ENCODE measurements around the gene NIPAL4.

Gene NIPAL4

DNA sequence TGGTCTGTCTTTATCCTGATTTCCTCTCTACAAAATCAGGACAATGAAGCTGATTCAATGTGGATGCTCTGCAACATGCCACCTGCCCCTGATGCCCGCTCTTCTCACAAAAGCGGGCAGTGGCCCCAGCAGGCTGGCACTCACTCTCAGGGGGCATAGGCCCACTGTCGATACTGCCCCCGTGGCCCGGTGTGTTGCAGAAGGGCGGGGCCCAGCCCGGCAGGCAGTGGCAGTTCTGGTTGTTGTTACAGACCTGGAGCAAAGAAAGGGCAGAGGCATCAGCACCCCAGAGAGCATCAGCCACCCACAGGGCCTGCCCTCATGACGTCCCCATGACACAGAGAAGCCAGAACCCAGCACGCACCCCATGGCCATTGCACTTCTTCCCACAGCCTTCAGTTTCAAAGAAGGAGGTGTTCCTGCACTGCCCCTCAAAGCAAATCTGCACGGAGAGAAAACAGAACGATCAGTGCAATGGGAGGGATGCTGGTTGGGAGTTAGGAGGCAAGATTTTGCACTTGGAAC, 31.5 kb downstream of the NIPAL4 start:
- no peak overlapping the region for H3K4me3 Mint-ChIP-seq
- H3K9me3 Mint-ChIP-seq: no peaks in the 10 kb centered on the region
- DNase-seq (ENCODE audit: low spot score in 2 of 2): no peak
- peaks cover 25% of the 10 kb centered on the region for H3K4me1 Mint-ChIP-seq
- ATAC-seq: no peak
- peaks cover 100% of the 10 kb centered on the region for H3K36me3 Mint-ChIP-seq
- no peak overlapping the region for H3K27ac Mint-ChIP-seq

DNA sequence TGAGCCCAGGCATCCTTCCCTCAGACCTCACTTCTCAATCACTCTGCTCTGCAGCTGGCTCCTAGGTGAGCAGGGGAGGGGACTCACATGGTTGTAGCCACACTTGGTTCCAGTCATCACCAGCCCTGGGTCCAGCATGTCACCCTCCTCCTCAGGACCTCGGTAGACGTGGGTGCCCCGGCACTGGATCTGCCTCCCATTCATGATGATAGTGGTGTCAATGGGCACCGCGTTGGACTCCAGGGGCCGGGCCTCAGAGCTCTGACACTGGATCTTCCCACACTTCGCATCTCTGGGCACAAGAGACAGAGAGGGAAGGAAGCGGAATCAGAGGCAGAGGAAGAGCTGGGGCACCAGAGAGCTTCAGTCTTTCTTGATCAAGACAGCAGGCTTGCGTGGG, 32.9 kb downstream of the NIPAL4 start:
- ATAC-seq: no peak
- no peaks in the 10 kb centered on the region for H3K9me3 Mint-ChIP-seq
- H3K36me3 Mint-ChIP-seq: peaks cover 100% of the 10 kb centered on the region
- H3K4me3 Mint-ChIP-seq: no peak overlapping the region
- H3K27ac Mint-ChIP-seq: peak overlapping the region; percentile 26
- peaks cover 11% of the 10 kb centered on the region for H3K4me1 Mint-ChIP-seq
- DNase-seq (ENCODE audit: low spot score in 2 of 2): no peak

DNA sequence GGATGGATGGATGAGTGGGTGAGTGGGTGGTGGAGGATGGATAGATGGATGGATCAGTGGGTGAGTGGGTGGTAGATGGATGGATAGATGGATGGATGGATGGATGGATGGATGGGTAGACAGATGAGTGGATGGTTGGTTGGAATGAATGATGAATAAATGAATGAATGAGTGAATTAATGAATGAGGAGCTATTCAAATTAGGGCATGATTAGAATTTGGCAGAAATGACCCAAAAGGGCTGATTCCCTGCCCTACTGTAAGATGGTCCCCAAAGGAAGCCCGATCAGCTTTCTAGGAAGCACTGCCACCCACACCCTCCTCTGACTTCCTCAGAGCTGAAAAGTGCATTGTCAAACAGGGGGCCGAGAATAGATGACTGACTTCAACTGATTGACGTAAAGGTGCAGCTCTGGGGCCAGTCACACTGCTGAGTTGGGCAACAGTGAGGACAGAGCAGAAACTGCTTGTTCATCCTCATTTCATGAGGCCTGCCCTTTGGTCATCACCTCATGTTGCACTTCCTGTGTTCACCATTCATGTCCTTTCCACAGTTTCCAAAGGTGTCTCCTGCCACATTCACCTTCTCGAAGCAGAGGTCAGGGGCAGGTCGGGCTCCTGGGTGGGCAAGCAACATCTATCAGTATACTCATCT, 34.3 kb downstream of the NIPAL4 start:
- peak overlapping the region; percentile 26 for H3K27ac Mint-ChIP-seq
- no peak overlapping the region for H3K4me3 Mint-ChIP-seq
- peaks cover 10% of the 10 kb centered on the region for H3K4me1 Mint-ChIP-seq
- no peak for DNase-seq (ENCODE audit: low spot score in 2 of 2)
- ATAC-seq: peak; percentile 71
- H3K9me3 Mint-ChIP-seq: no peaks in the 10 kb centered on the region
- H3K36me3 Mint-ChIP-seq: peaks cover 100% of the 10 kb centered on the region

DNA sequence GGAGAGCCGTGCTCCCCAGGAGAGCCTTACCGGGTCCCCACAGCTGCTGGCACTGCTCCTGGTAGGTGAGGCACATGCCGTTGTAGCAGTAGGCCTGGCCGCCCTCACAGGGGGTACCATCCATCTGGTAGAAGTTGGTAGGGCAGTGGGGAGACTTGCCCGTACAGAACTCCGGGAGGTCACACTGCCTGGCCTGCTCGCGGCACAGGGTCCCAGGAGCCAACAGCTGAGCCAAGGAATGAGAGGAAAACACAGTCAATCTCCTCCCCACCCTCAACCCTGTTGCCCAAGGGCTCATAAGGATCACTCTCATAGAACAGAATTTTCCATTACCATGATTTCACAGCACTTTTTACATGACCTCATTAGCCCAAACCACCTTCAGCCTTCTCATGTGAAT, 36.9 kb downstream of the NIPAL4 start:
- peak overlapping the region; percentile 50 for H3K27ac Mint-ChIP-seq
- no peaks in the 10 kb centered on the region for H3K9me3 Mint-ChIP-seq

DNA sequence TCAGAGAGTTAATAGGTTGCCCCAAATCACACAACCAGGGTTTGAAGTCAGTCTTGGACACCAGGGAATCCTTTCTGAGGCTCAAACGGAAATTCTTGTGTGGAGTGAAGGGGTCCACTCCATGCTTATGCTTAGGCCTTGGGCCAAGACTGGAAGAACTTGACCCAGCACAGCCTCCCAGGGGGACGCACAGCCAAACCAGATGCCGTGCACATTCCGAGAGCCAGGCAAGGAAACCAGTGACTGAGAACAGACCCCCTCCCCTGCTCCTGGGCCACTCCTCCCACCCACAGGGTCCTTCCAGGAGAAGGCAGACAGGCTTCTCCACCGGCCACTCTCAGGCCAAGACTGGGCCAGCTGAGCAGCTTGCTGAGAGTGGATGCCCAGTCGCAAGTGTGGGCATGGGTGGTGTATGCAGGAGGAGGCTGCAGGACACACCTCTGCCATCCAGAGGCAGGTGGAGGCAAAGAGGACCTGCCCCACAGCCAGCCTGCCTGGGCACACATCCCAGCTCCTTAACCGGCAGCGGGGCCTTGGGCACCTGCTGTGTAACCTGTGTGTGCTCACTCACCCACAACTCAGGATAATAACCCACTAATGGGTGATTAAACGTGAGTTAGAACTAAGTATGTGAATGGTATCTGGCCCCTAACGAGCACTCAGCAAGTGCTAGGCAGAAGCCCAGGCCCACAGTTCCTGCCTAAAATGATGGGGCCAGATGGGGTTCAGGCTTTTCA, 38.0 kb downstream of the NIPAL4 start:
- no peak for ATAC-seq
- no peak overlapping the region for H3K4me3 Mint-ChIP-seq
- peaks cover 32% of the 10 kb centered on the region for H3K4me1 Mint-ChIP-seq
- DNase-seq (ENCODE audit: low spot score in 2 of 2): no peak
- H3K27ac Mint-ChIP-seq: peak overlapping the region; percentile 50
- no peaks in the 10 kb centered on the region for H3K9me3 Mint-ChIP-seq
- H3K36me3 Mint-ChIP-seq: peaks cover 100% of the 10 kb centered on the region

More for the DNA sequence above, 36.9 kb downstream of the NIPAL4 start:
- ATAC-seq: no peak
- Mint-ChIP-seq H3K4me3 (no peak overlapping the region), H3K4me1 (peaks cover 20% of the 10 kb centered on the region), H3K36me3 (peaks cover 100% of the 10 kb centered on the region)
- no peak for DNase-seq (ENCODE audit: low spot score in 2 of 2)

DNA sequence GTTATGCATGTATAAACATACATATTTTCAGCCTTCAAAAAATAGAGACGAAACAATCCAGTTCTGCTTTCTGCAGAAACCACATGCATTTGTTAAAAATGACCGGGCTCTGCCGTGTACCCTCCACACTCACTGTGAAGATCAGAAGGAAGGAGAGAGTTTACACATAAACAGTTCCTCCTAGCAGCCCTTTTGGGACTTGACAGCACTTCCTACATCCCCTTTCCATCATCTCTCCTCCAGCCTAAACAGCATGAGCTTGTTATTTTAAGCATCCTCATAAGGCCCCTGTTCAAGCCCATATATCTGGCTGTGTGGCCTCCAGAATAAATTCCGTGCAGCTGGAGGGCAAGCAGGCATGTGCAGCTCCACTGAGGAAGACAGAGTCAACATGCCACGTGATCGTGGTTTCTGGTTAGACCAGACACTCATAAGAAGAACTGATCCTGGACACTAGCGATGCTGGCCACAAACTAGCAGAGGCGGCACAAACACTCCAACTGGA, 42.2 kb downstream of the NIPAL4 start:
- Mint-ChIP-seq H3K4me3 (no peak overlapping the region), H3K27ac (peak overlapping the region; percentile 74), H3K36me3 (peaks cover 100% of the 10 kb centered on the region), H3K4me1 (peaks cover 38% of the 10 kb centered on the region), H3K9me3 (no peaks in the 10 kb centered on the region)
- no peak for DNase-seq (ENCODE audit: low spot score in 2 of 2)
- peak; percentile 51 for ATAC-seq

DNA sequence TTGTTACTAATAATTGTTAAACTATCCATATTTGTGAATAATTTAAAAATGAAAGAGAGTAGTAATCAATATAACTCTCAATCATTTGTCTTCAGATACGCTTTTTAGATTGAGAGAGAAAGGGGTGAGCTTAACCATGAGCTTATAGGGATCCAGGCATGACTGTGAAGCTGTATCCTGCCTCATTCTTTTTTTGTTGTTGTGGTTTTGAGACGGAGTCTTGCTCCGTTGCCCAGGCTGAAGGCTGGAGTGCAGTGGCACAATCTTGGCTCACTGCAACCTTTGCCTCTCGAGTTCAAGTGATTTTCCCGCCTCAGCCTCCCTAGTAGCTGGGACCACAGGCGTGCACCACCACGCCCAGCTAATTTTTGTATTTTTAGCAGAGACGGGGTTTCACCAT, 44.0 kb downstream of the NIPAL4 start:
- DNase-seq (ENCODE audit: low spot score in 2 of 2) (no peak), ATAC-seq (no peak)
- Mint-ChIP-seq H3K4me3 (no peak overlapping the region), H3K27ac (peak overlapping the region; percentile 34), H3K9me3 (no peaks in the 10 kb centered on the region), H3K4me1 (peaks cover 45% of the 10 kb centered on the region), H3K36me3 (peaks cover 100% of the 10 kb centered on the region)

DNA sequence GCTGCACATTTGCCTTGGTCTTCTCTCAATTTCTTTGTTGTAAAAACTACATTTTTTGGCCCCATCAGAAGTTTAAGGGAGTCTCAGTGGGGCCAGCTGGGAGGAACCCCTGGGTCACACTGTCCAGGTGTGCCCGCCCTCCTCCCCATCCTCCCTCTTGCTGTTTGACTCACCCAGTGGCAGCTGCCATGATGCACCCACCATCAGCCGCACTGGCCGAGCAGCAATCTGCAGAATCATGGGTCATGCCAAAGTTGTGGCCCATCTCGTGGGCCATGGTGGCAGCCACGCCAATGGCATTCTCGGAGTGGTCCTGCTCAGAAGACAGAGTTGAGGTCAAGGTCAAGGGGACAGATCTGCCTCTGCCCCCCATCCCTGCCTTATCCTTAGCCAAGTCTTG, 45.5 kb downstream of the NIPAL4 start:
- H3K4me1 Mint-ChIP-seq: peaks cover 47% of the 10 kb centered on the region
- H3K27ac Mint-ChIP-seq: peak overlapping the region; percentile 82
- no peak for ATAC-seq
- DNase-seq (ENCODE audit: low spot score in 2 of 2): no peak
- H3K4me3 Mint-ChIP-seq: no peak overlapping the region
- H3K36me3 Mint-ChIP-seq: peaks cover 100% of the 10 kb centered on the region
- no peaks in the 10 kb centered on the region for H3K9me3 Mint-ChIP-seq

DNA sequence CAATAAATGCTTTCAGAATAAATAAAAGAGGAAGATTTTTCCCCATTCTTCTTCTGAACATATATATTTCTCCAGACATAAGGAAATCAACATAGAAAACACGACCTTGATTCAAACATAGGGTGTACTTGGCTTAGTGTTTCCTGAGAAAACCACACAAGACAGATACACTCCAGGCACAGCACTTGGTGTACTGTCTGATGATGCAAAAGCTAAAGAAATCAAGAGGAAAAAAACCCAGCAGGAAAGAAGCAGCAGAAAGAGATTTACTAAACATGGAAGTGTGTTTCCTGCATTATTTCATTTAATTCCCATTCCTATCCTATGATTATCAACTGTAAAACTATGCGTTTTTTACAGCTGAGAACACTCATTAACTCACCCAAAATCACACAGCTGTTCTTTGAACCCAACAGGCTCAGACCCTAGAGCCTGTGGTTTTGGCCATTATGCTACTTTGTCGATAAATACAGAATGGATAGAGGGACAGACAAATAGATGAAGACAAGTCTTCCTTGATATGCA, 46.1 kb downstream of the NIPAL4 start:
- no peak for ATAC-seq
- H3K9me3 Mint-ChIP-seq: no peaks in the 10 kb centered on the region
- DNase-seq (ENCODE audit: low spot score in 2 of 2): no peak
- peak overlapping the region; percentile 82 for H3K27ac Mint-ChIP-seq
- peaks cover 40% of the 10 kb centered on the region for H3K4me1 Mint-ChIP-seq
- peaks cover 100% of the 10 kb centered on the region for H3K36me3 Mint-ChIP-seq
- no peak overlapping the region for H3K4me3 Mint-ChIP-seq

DNA sequence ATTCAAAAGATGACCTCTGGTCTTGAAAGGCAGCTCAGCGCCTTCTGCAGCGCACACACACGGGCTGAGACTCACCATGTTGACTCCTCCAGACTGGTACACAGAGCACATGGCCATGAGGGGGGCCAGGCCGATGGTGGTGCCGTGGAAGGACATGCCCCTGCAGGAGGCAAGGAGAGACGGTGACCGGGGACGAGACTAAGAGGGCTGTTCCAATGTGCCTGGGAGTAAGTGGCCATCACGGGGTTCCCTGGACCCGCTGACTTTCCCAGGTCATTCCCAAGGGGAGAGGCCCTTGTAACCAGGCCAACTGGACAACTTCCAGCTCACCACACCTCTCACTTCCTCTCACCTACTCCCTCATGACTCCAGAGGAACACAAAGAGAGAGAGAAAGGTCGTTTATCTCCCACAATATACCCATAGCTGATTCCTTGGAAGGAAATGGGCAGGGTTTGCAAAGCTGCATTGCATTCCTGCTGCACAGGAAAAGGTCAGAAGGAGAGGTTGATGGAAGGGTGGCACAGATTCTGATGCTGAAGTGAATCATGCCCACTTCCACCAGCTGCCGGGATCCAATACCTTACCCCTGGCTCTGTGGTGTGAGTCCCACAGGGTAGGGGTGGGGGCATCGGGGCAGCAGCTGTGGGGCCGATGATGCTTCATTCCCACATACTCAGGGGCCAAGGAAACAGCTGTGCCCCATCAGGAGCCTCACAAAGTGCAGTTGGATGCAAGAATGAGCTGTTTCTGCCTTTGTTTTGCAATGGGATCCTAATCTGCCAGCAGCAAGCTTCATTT, 47.2 kb downstream of the NIPAL4 start:
- DNase-seq (ENCODE audit: low spot score in 2 of 2) (no peak), ATAC-seq (no peak)
- peaks cover 100% of the 10 kb centered on the region for H3K36me3 Mint-ChIP-seq
- no peak overlapping the region for H3K4me3 Mint-ChIP-seq
- H3K27ac Mint-ChIP-seq: peak overlapping the region; percentile 82
- peaks cover 39% of the 10 kb centered on the region for H3K4me1 Mint-ChIP-seq
- no peaks in the 10 kb centered on the region for H3K9me3 Mint-ChIP-seq

DNA sequence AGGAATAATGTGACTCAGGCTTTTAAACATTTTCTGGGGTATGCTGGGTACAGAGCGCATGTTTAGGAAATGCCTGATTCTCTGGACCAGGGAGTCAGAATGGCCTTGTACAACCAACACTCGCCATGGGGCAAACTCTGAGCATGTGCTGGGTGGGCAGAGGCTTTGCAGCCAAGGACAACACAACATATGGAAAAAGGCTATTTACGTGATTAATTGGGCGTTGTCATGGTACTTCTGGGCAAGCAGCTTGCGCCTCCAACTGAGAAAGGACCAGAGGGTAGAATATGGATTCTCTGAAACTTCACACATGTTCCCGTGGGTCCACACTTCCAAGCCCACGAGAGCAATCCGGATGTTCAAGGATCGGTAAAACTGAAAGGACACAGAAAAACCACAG, 49.1 kb downstream of the NIPAL4 start:
- no peak overlapping the region for H3K4me3 Mint-ChIP-seq
- peaks cover 100% of the 10 kb centered on the region for H3K36me3 Mint-ChIP-seq
- H3K9me3 Mint-ChIP-seq: no peaks in the 10 kb centered on the region
- DNase-seq (ENCODE audit: low spot score in 2 of 2) (no peak), ATAC-seq (no peak)
- peaks cover 37% of the 10 kb centered on the region for H3K4me1 Mint-ChIP-seq
- peak overlapping the region; percentile 23 for H3K27ac Mint-ChIP-seq

DNA sequence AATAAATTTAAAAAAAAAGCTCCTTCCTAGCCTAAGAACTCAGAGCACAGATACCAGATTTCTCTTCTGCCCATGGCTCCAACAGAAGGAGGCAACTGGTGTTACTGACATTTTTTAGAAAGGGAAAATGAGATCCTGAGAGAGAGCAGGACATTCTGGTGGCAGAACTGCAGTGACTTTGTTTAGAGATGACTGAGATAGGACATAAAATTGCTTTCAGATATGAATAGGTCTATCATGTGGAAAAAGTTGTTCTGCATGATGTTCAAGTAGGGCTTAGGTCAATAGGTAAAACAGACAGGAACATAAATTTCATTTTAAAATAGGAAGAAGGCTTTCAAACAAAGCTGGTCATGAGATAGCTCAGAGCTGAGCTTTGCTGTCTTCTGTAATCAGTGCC, 49.6 kb downstream of the NIPAL4 start:
- Mint-ChIP-seq H3K4me3 (no peak overlapping the region), H3K36me3 (peaks cover 100% of the 10 kb centered on the region), H3K4me1 (peaks cover 37% of the 10 kb centered on the region), H3K27ac (no peak overlapping the region), H3K9me3 (no peaks in the 10 kb centered on the region)
- peak; percentile 29 for ATAC-seq
- DNase-seq (ENCODE audit: low spot score in 2 of 2): no peak

DNA sequence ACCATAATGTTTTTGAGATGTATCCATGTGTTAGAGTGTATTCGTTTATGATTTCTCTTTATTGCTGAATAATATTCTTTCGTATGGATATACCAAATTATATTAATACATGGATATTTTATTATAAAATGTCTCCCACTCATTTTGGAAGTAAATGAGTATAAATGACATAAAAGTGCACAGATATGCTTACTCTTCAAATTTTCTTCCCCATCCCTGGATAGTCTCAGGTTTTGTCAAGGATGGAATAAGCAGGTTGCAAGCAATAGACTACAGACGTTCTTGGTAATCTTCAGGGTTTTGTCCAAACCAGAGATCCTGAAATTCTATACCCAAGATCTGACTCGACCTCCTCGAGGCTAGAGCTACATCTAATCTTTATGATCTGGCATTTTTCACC, 50.7 kb downstream of the NIPAL4 start:
- ATAC-seq (no peak), DNase-seq (ENCODE audit: low spot score in 2 of 2) (no peak)
- H3K4me3 Mint-ChIP-seq: no peak overlapping the region
- no peak overlapping the region for H3K27ac Mint-ChIP-seq
- no peaks in the 10 kb centered on the region for H3K9me3 Mint-ChIP-seq
- H3K36me3 Mint-ChIP-seq: peaks cover 100% of the 10 kb centered on the region
- peaks cover 39% of the 10 kb centered on the region for H3K4me1 Mint-ChIP-seq

DNA sequence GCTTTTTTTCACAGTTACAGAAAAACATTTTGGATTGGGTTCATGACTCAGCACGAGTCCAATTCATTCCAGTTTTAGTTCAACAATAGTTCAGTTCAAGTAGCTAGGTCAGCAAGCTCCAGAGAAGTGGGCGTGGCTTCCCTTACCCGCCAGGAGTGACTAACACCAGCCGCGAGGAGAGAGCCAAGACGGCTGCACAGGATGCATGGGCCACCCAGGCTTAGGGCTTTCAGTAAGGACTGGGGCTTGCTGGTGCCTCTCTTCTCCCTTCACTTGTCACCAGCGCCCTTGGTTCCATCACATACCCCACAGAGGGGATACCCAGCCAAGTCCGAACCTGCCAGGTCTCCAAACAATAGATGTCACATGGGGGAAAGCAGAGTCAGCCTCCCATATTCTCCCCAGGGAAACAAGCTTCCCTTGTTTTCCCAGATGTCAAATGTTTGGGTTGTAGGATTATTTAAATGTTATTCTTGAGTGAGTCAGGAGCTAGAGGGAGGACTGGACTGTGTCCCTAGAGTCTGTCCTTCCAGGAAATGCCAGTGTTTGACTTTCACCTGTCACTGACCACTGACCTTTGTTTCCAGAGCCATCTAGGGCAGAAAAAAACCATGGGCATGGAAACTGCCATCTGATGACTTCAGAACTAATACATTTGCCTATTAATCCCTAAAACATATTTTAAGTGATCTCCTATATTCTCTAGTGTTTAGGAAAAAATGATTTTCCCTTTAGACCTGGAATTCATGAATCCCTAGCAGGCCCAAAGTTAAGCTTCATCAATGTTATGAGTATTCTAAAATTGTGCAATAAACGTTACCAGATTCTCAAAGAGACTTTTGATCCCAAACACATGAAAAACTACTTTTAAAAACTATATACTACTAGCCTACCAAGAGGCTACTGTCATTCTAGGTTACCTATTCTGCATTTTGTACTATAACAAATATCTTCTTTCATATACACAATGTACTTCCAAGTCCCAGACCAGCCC, 51.9 kb downstream of the NIPAL4 start:
- H3K4me1 Mint-ChIP-seq: peaks cover 37% of the 10 kb centered on the region
- peak; percentile 76 for ATAC-seq
- DNase-seq (ENCODE audit: low spot score in 2 of 2): no peak
- no peaks in the 10 kb centered on the region for H3K9me3 Mint-ChIP-seq
- peaks cover 100% of the 10 kb centered on the region for H3K36me3 Mint-ChIP-seq
- peak overlapping the region; percentile 53 for H3K27ac Mint-ChIP-seq
- no peak overlapping the region for H3K4me3 Mint-ChIP-seq
